NCI-H1694 treated with DMSO at 0.1 percent for 48 hours (cell line): Measurements from ENCODE around the gene CENPE.
A peak's percentile ranks its signal among the peaks of the same experiment; 100 is the strongest.
"Not testable (repeated sequence)": the region's sequence is repeated elsewhere in the genome, so short reads cannot be mapped to it uniquely, and the experiment has no call there.

Experiments
- DNase-seq: peaks from one replicate; lab custom pipeline; 2025; lab: John Stamatoyannopoulos, UW

CENPE gene

GRCh38 chr4:103198111-103198765 lies at the start of gene CENPE:
TSS of gene CENPE (minus strand) at chr4:103198343. CDS start at chr4:103198319, 24 bp downstream.
- DNase-seq = peak; percentile 54

- DNase-seq = no peak
These were observed 46.1 kb upstream of the CENPE start for GRCh38 chr4:103244251-103244650.

- DNase-seq = not testable (repeated sequence)
These were observed 32.8 kb upstream of the CENPE start for GRCh38 chr4:103230938-103231337.

- DNase-seq = not testable (repeated sequence)
These were observed 25.4 kb upstream of the CENPE start for GRCh38 chr4:103223556-103223955.

GRCh38 chr4:103207673-103208072 lies 9.5 kb upstream of the CENPE start:
- DNase-seq = no peak

GRCh38 chr4:103204111-103204510 lies 6.0 kb upstream of the CENPE start:
- DNase-seq = peak; percentile 29

GRCh38 chr4:103201724-103202123 lies 3.6 kb upstream of the CENPE start:
- DNase-seq = no peak

GRCh38 chr4:103201253-103201652 lies 3.1 kb upstream of the CENPE start:
- DNase-seq = no peak

- DNase-seq = no peak
These were observed 866 bp upstream of the CENPE start for GRCh38 chr4:103199009-103199408.

- DNase-seq = no peak
These were observed 405 bp downstream of the CENPE start for GRCh38 chr4:103197765-103198110.

GRCh38 chr4:103193457-103193856 lies 4.7 kb downstream of the CENPE start:
- no peak for DNase-seq

GRCh38 chr4:103171006-103171405 lies 27.1 kb downstream of the CENPE start:
- DNase-seq = no peak

GRCh38 chr4:103169750-103170149 lies 28.4 kb downstream of the CENPE start:
- DNase-seq = not testable (repeated sequence)

- no peak for DNase-seq
These were observed 29.1 kb downstream of the CENPE start for GRCh38 chr4:103168993-103169392.

- DNase-seq = no peak
These were observed 36.0 kb downstream of the CENPE start for GRCh38 chr4:103162176-103162575.

GRCh38 chr4:103158760-103159159 lies 39.4 kb downstream of the CENPE start:
- no peak for DNase-seq

- no peak for DNase-seq
These were observed 42.0 kb downstream of the CENPE start for GRCh38 chr4:103156106-103156505.

GRCh38 chr4:103152381-103152780 lies 45.8 kb downstream of the CENPE start:
- DNase-seq = no peak

GRCh38 chr4:103150677-103151076 lies 47.5 kb downstream of the CENPE start:
- no peak for DNase-seq

- no peak for DNase-seq
These were observed 53.2 kb downstream of the CENPE start for GRCh38 chr4:103144926-103145325.

GRCh38 chr4:103137446-103137827 lies 60.7 kb downstream of the CENPE start:
- no peak for DNase-seq

GRCh38 chr4:103136671-103137445 lies 61.3 kb downstream of the CENPE start:
- DNase-seq = no peak

GRCh38 chr4:103129174-103129573 lies 69.0 kb downstream of the CENPE start:
- DNase-seq = no peak

GRCh38 chr4:103126126-103126525 lies 72.0 kb downstream of the CENPE start:
- DNase-seq = no peak
